ENCODE data around the gene IMP4.

Gene IMP4

DNA sequence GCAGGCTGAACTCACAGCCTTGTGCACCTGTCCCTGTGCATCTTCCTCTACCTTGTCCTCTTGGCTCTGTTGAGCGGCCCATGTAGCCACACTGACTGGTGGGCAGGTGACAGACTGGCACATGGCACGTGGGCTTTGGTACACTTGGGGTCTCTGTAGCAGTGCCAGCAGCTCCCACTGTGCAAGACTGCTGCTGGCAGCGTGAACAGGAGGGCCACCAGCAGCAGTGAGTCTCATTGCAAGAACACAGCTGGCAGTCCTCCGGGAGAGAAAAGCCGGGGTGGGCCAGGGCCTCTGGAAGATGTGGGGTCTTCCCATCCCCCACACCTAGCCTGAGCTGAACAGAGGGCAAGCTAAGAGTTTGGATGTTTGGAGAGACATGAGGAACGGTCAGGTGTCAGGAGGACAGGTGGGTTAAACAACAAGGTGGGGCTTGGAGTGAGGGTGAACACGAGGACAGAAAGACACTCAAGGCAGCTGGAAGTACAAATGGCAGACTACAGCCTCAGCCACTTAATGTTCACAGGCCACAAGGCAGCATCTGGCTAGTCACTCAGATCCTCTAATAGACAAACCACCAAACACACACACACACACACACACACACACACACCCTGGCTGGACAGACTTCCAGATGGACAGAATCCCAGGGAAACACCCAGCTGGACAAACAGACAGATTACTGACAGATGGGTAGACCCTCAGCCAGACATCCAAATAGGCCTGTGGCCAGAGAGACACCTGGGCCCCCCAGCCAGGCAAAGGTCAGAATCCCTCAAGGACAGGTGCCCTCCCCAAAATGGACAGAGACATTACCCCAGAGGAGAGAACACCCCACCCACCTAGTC is 10.8 kb downstream of the IMP4 start:
- Histone ChIP-seq H3K27ac (ENCODE audit: low read depth, low read length) (no peak overlapping the region), H3K9ac (ENCODE audit: low read length) (no peak overlapping the region), H3K4me2 (ENCODE audit: low read depth, low read length, poor library complexity, severe bottlenecking) (no peak overlapping the region)

DNA sequence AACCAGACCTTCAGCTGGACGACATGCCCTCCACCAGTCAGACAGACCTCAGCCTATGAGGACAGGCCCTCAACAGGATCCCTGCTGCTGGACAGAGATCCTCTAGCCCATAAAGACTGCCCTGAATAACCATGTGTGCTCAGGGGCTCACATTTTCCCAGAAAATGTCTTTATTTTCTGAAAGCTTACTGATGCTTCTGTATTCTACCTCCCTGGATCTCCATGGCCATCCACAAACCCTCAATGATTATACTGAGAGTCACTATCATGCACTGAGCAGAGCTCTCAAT is 11.4 kb downstream of the IMP4 start:
- Histone ChIP-seq H3K27ac (ENCODE audit: low read depth, low read length) (no peak overlapping the region), H3K36me3 (ENCODE audit: low read length) (0 out of 2 replicates have a peak, but pooled peaks cover 4% of the 10 kb centered on the region), H3K4me2 (ENCODE audit: low read depth, low read length, poor library complexity, severe bottlenecking) (no peak overlapping the region), H3K9ac (ENCODE audit: low read length) (no peak overlapping the region), H3K27me3 (ENCODE audit: low read length) (no peaks in the 10 kb centered on the region), H3F3A (ENCODE audit: insufficient read depth) (peaks cover 37% of the 10 kb centered on the region), H3K9me2 (replicated peaks; ENCODE audit: insufficient read depth, low read length) (no peaks in the 10 kb centered on the region), H4K20me1 (ENCODE audit: low read depth, low read length) (no peaks in the 10 kb centered on the region), H3K4me3 (ENCODE audit: insufficient read depth, low read length, poor library complexity, severe bottlenecking) (no peak overlapping the region), H3K79me2 (ENCODE audit: insufficient read depth, low read length) (no peaks in the 10 kb centered on the region), H2AFZ (ENCODE audit: low read depth, low read length, severe bottlenecking) (no peak overlapping the region), H3K9me3 (ENCODE audit: insufficient read depth, low read length) (no peaks in the 10 kb centered on the region)
- no peak for TF ChIP-seq EZH2phosphoT487 (conservative IDR thresholded peaks at IDR 0.05; ENCODE audit: low read length)
- TF ChIP-seq, protein P1, sequence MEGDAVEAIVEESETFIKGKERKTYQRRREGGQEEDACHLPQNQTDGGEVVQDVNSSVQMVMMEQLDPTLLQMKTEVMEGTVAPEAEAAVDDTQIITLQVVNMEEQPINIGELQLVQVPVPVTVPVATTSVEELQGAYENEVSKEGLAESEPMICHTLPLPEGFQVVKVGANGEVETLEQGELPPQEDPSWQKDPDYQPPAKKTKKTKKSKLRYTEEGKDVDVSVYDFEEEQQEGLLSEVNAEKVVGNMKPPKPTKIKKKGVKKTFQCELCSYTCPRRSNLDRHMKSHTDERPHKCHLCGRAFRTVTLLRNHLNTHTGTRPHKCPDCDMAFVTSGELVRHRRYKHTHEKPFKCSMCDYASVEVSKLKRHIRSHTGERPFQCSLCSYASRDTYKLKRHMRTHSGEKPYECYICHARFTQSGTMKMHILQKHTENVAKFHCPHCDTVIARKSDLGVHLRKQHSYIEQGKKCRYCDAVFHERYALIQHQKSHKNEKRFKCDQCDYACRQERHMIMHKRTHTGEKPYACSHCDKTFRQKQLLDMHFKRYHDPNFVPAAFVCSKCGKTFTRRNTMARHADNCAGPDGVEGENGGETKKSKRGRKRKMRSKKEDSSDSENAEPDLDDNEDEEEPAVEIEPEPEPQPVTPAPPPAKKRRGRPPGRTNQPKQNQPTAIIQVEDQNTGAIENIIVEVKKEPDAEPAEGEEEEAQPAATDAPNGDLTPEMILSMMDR (IDR thresholded peaks at IDR 0.05; ENCODE audit: insufficient read depth, low read length, poor library complexity, severe bottlenecking), result no peak

More for the DNA sequence above, 10.8 kb downstream of the IMP4 start:
- TF ChIP-seq, protein P1 (IDR thresholded peaks at IDR 0.05; ENCODE audit: insufficient read depth, low read length, poor library complexity, severe bottlenecking), result no peak
- no peak for TF ChIP-seq EZH2phosphoT487 (conservative IDR thresholded peaks at IDR 0.05; ENCODE audit: low read length)
- no peaks in the 10 kb centered on the region for H3K9me2 ChIP-seq (replicated peaks; ENCODE audit: insufficient read depth, low read length)
- 0 out of 2 replicates have a peak, but pooled peaks cover 2% of the 10 kb centered on the region for H3K79me2 ChIP-seq (ENCODE audit: insufficient read depth, low read length)
- H3K27me3 ChIP-seq (ENCODE audit: low read length), result no peaks in the 10 kb centered on the region
- H3F3A ChIP-seq (ENCODE audit: insufficient read depth), result peaks cover 37% of the 10 kb centered on the region
- no peaks in the 10 kb centered on the region for H4K20me1 ChIP-seq (ENCODE audit: low read depth, low read length)
- no peak overlapping the region for H2AFZ ChIP-seq (ENCODE audit: low read depth, low read length, severe bottlenecking)
- no peaks in the 10 kb centered on the region for H3K9me3 ChIP-seq (ENCODE audit: insufficient read depth, low read length)
- peaks cover 5% of the 10 kb centered on the region; the same call in 1 of the 2 replicates for H3K36me3 ChIP-seq (ENCODE audit: low read length)
- H3K4me3 ChIP-seq (ENCODE audit: insufficient read depth, low read length, poor library complexity, severe bottlenecking), result no peak overlapping the region

DNA sequence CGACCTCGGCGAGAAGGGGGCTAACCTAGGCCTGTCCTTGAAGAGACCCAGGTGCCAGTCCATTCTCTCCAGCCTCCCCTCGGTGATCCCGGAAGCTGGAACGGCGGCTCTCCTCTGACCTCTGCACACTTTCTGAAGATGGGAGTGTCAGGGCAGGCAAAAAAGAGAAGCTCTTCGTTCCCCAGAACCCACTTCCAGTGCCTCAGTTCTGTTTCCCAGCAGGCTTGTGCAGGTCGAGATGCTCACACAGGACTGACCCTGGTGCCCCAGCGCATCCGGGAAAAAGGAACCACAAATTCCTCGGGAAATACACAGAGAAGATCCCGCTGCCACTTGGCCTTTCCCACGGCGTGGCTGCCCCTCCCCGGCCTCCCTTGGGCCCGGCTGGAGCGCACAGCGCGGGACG is 12.5 kb downstream of the IMP4 start:
- TF ChIP-seq, protein P1 (IDR thresholded peaks at IDR 0.05; ENCODE audit: insufficient read depth, low read length, poor library complexity, severe bottlenecking), result no peak
- no peak for TF ChIP-seq EZH2phosphoT487 (conservative IDR thresholded peaks at IDR 0.05; ENCODE audit: low read length)
- H2AFZ ChIP-seq (ENCODE audit: low read depth, low read length, severe bottlenecking), result peak overlapping the region; percentile 98
- H3K9me2 ChIP-seq (replicated peaks; ENCODE audit: insufficient read depth, low read length), result no peaks in the 10 kb centered on the region
- H3K9ac ChIP-seq (ENCODE audit: low read length), result peak overlapping the region; percentile 66
- no peaks in the 10 kb centered on the region for H3K9me3 ChIP-seq (ENCODE audit: insufficient read depth, low read length)
- H3K27me3 ChIP-seq (ENCODE audit: low read length), result no peaks in the 10 kb centered on the region
- H3K27ac ChIP-seq (ENCODE audit: low read depth, low read length), result no peak overlapping the region
- no peaks in the 10 kb centered on the region for H3K79me2 ChIP-seq (ENCODE audit: insufficient read depth, low read length)
- H3K36me3 ChIP-seq (ENCODE audit: low read length), result no peaks in the 10 kb centered on the region
- H3K4me2 ChIP-seq (ENCODE audit: low read depth, low read length, poor library complexity, severe bottlenecking), result peak overlapping the region; percentile 71
- H4K20me1 ChIP-seq (ENCODE audit: low read depth, low read length), result no peaks in the 10 kb centered on the region
- peaks cover 32% of the 10 kb centered on the region for H3F3A ChIP-seq (ENCODE audit: insufficient read depth)
- H3K4me3 ChIP-seq (ENCODE audit: insufficient read depth, low read length, poor library complexity, severe bottlenecking), result peak overlapping the region; percentile 79

Data from SU-DHL-6 (cell line).